Peyer's patch (tissue), 4 donors: ENCODE results near the gene OPTC.

Source experiments
- CTCF ChIP-seq, 6 experiments: fragments of 450-650 bp in 4 of 6; fragments of 200-600 bp in 2 of 6; sonication (generic) in 1 of 6; IDR thresholded peaks; one replicate each; pipeline ENCODE4 v1.5.1; 2017 to 2019; ENCODE audit warnings: antibody characterized with exemption in 6 of 6, mild to moderate bottlenecking in 3 of 6, moderate library complexity in 1 of 6
- POLR2A ChIP-seq, 2 donors: fragments of 450-650 bp; IDR thresholded peaks; one replicate each; pipeline ENCODE4 v1.5.1; 2017; ENCODE audit warnings: antibody characterized with exemption in 2 of 2, mild to moderate bottlenecking in 2 of 2, moderate library complexity in 2 of 2

GRCh38 chr1:203548892-203549291 lies 54.9 kb downstream of the OPTC start:
- TF ChIP-seq POLR2A (IDR thresholded peaks at IDR 0.05): no peak
- TF ChIP-seq CTCF (IDR thresholded peaks at IDR 0.05): no peak
